Brain microvascular endothelial cell (primary cell): ENCODE data around the gene VAV2.

Source experiments
- DNase-seq: peaks from one replicate; pipeline ENCODE4 v3.0.0-alpha.2; 2020
- H3K27ac ChIP-seq: fragments of 250-450 bp; sonication (Bioruptor Pico); 2 replicates; pipeline ENCODE4 v1.5.1; 2020; ENCODE audit warnings: mild to moderate bottlenecking, moderate library complexity
- H3K27me3 ChIP-seq: fragments of 250-450 bp; sonication (Bioruptor Pico); replicated peaks from 2 replicates; pipeline ENCODE4 v1.5.1; 2020; ENCODE audit warnings: mild to moderate bottlenecking
- H3K36me3 ChIP-seq: fragments of 250-450 bp; sonication (Bioruptor Pico); replicated peaks from 2 replicates; pipeline ENCODE4 v1.5.1; 2020; ENCODE audit warnings: mild to moderate bottlenecking
- H3K4me3 ChIP-seq: 2 replicates; pipeline ENCODE4 v1.5.1; 2011; ENCODE audit warnings: low read depth, mild to moderate bottlenecking, control low read depth, low read length, moderate library complexity
- CTCF ChIP-seq: IDR thresholded peaks from 2 replicates; pipeline ENCODE4 v1.5.1; 2011; ENCODE audit warnings: low read depth, mild to moderate bottlenecking, moderate library complexity, low read length, control low read depth, inconsistent platforms; ENCODE audit errors: missing control alignments
- in situ Hi-C: cut with HindIII; loops from 2 replicates; pipeline ENCODE4 v1.10.0; 2017; ENCODE audit warnings: low sequenced_read_pairs, low pct_ligation_motif_present

Gene VAV2

GRCh38 chr9:133970581-133971058 is 21.5 kb downstream of the VAV2 start:
- H3K27ac ChIP-seq = no peak overlapping the region
- no peak for TF ChIP-seq CTCF
- H3K36me3 ChIP-seq = no peaks in the 10 kb centered on the region
- in situ Hi-C loops = no loop called here
- DNase-seq = no peak
- H3K27me3 ChIP-seq = no peaks in the 10 kb centered on the region
- no peak overlapping the region for H3K4me3 ChIP-seq

DNA sequence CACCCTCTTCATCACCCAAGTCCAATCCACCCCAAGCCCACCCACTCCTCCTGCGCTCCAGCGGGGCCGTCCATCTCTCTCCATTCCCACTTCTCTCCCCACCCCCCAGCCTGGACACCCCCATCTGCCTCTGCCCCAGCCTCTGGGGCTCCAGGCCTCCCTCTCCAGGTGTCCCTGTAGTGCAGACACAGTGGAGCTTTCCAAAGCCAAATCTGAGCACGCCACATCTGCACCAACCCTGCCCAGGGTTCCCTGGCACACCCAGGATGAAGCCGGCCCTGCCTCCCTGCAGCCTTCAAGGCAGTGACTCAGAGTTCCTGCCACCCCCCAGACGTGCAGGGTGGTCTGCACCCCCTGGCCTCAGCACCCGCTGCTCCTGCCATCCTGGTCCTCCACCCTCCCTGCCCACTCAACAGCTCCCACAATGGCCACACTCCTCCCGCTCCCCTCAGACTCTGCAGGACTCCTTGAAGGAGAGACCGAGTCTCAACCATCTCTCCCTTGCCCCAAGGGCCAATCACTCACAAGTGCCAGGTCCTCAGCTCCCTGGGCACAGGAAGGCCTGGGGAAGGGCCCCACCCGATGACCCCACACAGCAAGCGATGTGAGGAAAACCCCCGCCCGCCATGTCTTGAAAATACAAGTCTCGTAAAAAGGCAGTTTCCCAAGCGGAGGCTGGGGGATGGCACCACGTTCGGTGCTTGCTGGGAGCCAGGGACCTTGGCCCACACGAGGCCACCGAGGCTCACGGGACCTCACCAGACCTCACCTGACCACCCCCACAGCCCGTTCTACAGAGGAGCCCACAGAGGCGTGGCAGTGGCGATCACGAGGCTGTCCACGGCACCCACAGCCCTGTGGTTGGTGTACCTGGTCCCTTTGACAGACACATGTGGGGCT is 22.2 kb downstream of the VAV2 start:
- no peak for TF ChIP-seq CTCF
- Histone ChIP-seq H3K27me3 (no peaks in the 10 kb centered on the region), H3K36me3 (no peaks in the 10 kb centered on the region), H3K4me3 (no peak overlapping the region), H3K27ac (no peak overlapping the region)
- in situ Hi-C loops = no loop called here
- DNase-seq = no peak

DNA sequence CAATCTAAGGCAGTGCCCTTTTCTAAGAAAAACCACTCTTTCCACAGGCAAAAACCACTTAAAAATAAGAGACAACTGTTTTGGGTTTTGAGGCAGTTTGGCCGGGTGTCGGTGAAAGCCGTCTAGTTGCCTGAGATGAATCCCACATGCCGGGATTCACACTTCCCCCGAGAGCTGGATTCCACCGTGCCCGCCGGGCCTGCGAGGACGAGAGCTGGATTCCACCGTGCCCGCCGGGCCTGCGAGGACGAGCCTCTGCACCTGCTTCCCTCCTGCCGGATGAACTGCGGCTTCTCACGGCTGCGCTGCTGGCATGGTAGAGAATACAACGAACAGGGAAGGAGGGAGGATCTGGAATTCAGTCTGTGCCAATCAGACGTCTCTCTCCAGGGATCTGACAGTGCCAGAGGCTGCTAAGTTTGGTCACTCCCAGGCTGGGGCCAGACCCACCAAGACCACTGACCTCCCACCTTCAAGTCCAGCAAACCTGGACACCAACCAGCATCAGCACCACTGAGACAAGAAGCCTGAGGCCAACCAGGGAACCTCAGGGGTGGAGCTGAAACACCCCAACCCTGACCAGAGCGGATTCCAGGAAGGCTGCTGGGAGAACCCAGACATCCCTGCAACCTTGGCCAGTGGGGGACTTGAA is 23.0 kb downstream of the VAV2 start:
- no peak overlapping the region for H3K27ac ChIP-seq
- in situ Hi-C loops = no loop called here
- no peak for DNase-seq

DNA sequence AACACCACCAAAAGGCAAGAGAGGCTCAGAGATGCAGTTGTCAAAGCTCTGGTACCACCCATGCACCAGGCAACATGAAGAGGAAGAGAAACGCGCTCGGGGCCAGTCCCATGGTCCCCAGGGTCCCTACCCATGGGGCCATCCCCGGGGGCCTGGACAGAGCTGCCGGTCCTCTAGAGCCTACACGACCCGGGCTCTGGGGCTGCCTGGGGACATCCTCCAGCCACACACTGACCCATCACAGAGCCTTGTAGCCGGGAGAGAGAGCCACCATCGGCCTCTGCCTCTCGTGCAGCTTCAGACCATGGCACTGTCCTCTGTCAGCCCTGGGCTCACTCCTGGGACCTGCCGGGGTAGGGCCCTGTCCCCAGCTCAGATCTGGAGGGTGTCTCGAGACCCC is 23.7 kb downstream of the VAV2 start:
- Histone ChIP-seq H3K4me3 (no peak overlapping the region), H3K27ac (no peak overlapping the region)
- in situ Hi-C loops = no loop called here

More for the DNA sequence above, 23.0 kb downstream of the VAV2 start:
- no peak overlapping the region for H3K4me3 ChIP-seq
- no peak for TF ChIP-seq CTCF
- no peaks in the 10 kb centered on the region for H3K36me3 ChIP-seq
- H3K27me3 ChIP-seq = no peaks in the 10 kb centered on the region

GRCh38 chr9:133967024-133967741 is 24.9 kb downstream of the VAV2 start:
- peak; percentile 33 for DNase-seq
- H3K36me3 ChIP-seq = no peaks in the 10 kb centered on the region
- in situ Hi-C loops = no loop called here
- H3K4me3 ChIP-seq = no peak overlapping the region
- no peak for TF ChIP-seq CTCF
- H3K27ac ChIP-seq = no peak overlapping the region
- H3K27me3 ChIP-seq = no peaks in the 10 kb centered on the region

More for the DNA sequence above, 23.7 kb downstream of the VAV2 start:
- Histone ChIP-seq H3K27me3 (no peaks in the 10 kb centered on the region), H3K36me3 (no peaks in the 10 kb centered on the region)
- no peak for DNase-seq
- no peak for TF ChIP-seq CTCF
